Breast epithelium (tissue), 4 donors: ENCODE data around the gene HCFC1R1. TPM values are rescaled to one million over a fixed set of nuclear protein-coding genes. Genes with fewer than 3 reads are reported as not detected.
A peak's percentile ranks its signal among the peaks of the same experiment; 100 is the strongest.

Source experiments
- DNase-seq, 2 donors: peaks; one replicate each; pipeline ENCODE4 v3.0.0-alpha.2; 2019; ENCODE audit warnings: low spot score in 2 of 2
- H3K27ac ChIP-seq, 2 donors: fragments of 200-600 bp; sonication (generic) in 1 of 2; one replicate each; pipeline ENCODE4 v1.5.1; 2016 to 2019; ENCODE audit warnings: mild to moderate bottlenecking in 1 of 2
- H3K27me3 ChIP-seq, 2 donors: fragments of 200-600 bp; sonication (generic) in 1 of 2; one replicate each; pipeline versions ENCODE4 v1.5.1 to v1.6.0; 2017 to 2019; ENCODE audit warnings: control low read depth in 1 of 2, mild to moderate bottlenecking in 1 of 2
- H3K36me3 ChIP-seq: fragments of 200-600 bp; one replicate; pipeline ENCODE4 v1.5.1; 2019
- H3K4me1 ChIP-seq, 2 donors: fragments of 200-600 bp; sonication (generic); one replicate each; pipeline ENCODE4 v1.5.1; 2016 to 2019; ENCODE audit warnings: control low read depth in 1 of 2
- H3K4me3 ChIP-seq, 3 donors: fragments of 200-600 bp; sonication (generic); 1 replicate in 2 of 3; 2 replicates in 1 of 3; pipeline ENCODE4 v1.5.1; 2016 to 2019; ENCODE audit warnings: mild to moderate bottlenecking in 3 of 3, moderate library complexity in 2 of 3
- H3K9me3 ChIP-seq, 2 donors: fragments of 200-600 bp; sonication (generic) in 1 of 2; one replicate each; pipeline ENCODE4 v1.5.1; 2016 to 2019; ENCODE audit warnings: control low read depth in 1 of 2
- POLR2A ChIP-seq: fragments of 450-650 bp; IDR thresholded peaks from one replicate; pipeline ENCODE4 v1.6.1; 2016; ENCODE audit warnings: antibody characterized with exemption, mild to moderate bottlenecking, moderate library complexity
- POLR2AphosphoS5 ChIP-seq, 3 donors: sonication (generic); formaldehyde crosslinking; IDR thresholded peaks; one replicate each; pipeline ENCODE4 v1.6.1; 2017; ENCODE audit warnings: antibody characterized with exemption in 3 of 3
- intact Hi-C: fragments of 100-400 bp; cut with DNase I; formaldehyde crosslinking; loops from one replicate; pipeline ENCODE4 v1.15.1; 2023; ENCODE audit warnings: low total_unique reads
- total RNA-seq, 3 donors: library from RNA; depleted of rRNA; stranded (reverse); fragments of >200 nt; gene quantifications; one replicate each; pipeline ENCODE4 v1.1.0, GENCODE V29; 2016
- TF ChIP-seq, protein P1 (sequence below), 3 donors: fragments of 450-650 bp; IDR thresholded peaks; one replicate each; pipeline ENCODE4 v1.5.1; 2016 to 2017; ENCODE audit warnings: antibody characterized with exemption in 3 of 3, mild to moderate bottlenecking in 3 of 3, moderate library complexity in 3 of 3

HCFC1R1 gene
- total RNA-seq, 3 donors from 2014 or later: 8.8 to 26.5 (median 17.3) TPM

- Histone ChIP-seq H3K36me3 (no peaks in the 10 kb centered on the region), H3K27me3 (peaks cover 3 to 40% of the 10 kb centered on the region in 2 donors), H3K9me3 (no peaks in the 10 kb centered on the region), H3K4me3 (no peak overlapping the region), H3K27ac (no peak overlapping the region), H3K4me1 (no peaks in the 10 kb centered on the region)
- TF ChIP-seq, protein P1, sequence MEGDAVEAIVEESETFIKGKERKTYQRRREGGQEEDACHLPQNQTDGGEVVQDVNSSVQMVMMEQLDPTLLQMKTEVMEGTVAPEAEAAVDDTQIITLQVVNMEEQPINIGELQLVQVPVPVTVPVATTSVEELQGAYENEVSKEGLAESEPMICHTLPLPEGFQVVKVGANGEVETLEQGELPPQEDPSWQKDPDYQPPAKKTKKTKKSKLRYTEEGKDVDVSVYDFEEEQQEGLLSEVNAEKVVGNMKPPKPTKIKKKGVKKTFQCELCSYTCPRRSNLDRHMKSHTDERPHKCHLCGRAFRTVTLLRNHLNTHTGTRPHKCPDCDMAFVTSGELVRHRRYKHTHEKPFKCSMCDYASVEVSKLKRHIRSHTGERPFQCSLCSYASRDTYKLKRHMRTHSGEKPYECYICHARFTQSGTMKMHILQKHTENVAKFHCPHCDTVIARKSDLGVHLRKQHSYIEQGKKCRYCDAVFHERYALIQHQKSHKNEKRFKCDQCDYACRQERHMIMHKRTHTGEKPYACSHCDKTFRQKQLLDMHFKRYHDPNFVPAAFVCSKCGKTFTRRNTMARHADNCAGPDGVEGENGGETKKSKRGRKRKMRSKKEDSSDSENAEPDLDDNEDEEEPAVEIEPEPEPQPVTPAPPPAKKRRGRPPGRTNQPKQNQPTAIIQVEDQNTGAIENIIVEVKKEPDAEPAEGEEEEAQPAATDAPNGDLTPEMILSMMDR (IDR thresholded peaks at IDR 0.05): no peak
- no peak for DNase-seq
- intact Hi-C loops: no loop called here
Measured at GRCh38 chr16:3014971-3015370, 8.8 kb downstream of the HCFC1R1 start.

DNA sequence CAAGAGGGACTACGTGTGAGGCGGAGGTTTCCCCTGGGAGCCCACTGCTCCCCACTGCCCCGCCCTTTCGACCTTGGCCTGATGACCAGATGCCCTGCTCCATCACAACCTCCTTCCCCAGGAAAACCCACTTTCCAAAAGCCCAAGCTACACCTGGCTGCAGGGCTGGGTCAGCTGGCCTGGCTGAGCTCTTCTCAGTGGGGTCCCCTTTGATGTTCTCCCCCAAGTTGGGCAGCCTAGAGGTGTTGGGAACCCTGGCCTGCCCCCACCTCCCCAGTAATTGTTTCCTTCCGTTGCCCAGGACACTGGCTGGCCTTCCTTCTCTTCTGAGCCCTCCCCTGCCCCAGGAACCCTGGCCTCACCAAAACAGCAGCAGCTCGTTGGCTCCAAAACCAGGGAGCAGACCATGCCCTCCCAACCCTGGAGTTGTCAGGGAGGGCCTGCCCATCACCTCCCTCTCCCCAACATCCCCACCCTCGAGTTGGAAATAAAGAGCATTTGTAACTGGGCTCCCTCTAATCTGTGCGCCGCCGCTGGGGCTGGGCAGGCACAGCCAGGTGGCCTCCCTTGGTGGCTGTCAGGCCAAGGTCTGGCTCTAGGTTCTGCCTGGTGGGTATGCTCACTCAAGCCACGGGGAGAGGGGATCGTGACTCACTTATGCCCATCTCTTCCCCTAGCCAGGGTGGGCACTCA, 9.6 kb downstream of the HCFC1R1 start:
- no peak for DNase-seq
- Histone ChIP-seq H3K9me3 (no peaks in the 10 kb centered on the region), H3K4me1 (no peaks in the 10 kb centered on the region), H3K4me3 (no peak overlapping the region), H3K27me3 (peaks cover 3 to 40% of the 10 kb centered on the region in 2 donors), H3K27ac (no peak overlapping the region), H3K36me3 (no peaks in the 10 kb centered on the region)
- TF ChIP-seq, protein P1 (IDR thresholded peaks at IDR 0.05): no peak
- TF ChIP-seq POLR2AphosphoS5 (IDR thresholded peaks at IDR 0.05) (no peak), POLR2A (no peak)
- intact Hi-C loops: no loop called here

DNA sequence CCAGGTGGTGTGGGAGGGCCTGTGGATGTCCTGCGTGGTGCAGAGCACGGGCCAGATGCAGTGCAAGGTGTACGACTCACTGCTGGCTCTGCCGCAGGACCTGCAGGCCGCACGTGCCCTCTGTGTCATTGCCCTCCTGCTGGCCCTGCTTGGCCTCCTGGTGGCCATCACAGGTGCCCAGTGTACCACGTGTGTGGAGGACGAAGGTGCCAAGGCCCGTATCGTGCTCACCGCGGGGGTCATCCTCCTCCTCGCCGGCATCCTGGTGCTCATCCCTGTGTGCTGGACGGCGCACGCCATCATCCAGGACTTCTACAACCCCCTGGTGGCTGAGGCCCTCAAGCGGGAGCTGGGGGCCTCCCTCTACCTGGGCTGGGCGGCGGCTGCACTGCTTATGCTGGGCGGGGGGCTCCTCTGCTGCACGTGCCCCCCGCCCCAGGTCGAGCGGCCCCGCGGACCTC, 10.2 kb downstream of the HCFC1R1 start:
- Histone ChIP-seq H3K27me3 (peaks cover 3 to 40% of the 10 kb centered on the region in 2 donors), H3K9me3 (no peaks in the 10 kb centered on the region), H3K27ac (no peak overlapping the region), H3K4me3 (no peak overlapping the region), H3K36me3 (no peaks in the 10 kb centered on the region), H3K4me1 (no peaks in the 10 kb centered on the region)
- TF ChIP-seq POLR2A: no peak
- no peak for TF ChIP-seq POLR2AphosphoS5 (IDR thresholded peaks at IDR 0.05)
- TF ChIP-seq, protein P1 (IDR thresholded peaks at IDR 0.05): no peak
- intact Hi-C loops: no loop called here
- no peak for DNase-seq

- Histone ChIP-seq H3K4me3 (no peak within 1 kb of the TSS), H3K27ac (no peak within 1 kb of the TSS), H3K27me3 (peaks cover under 1 to 36% of the 10 kb centered on the region in 2 donors), H3K36me3 (no peaks in the 10 kb centered on the region), H3K9me3 (no peaks in the 10 kb centered on the region), H3K4me1 (no peaks in the 10 kb centered on the region)
- intact Hi-C loops: no loop called here
- TF ChIP-seq, protein P1 (IDR thresholded peaks at IDR 0.05): no peak
- TF ChIP-seq POLR2AphosphoS5 (IDR thresholded peaks at IDR 0.05): no peak
- DNase-seq: peak in 1 of 2 donors; percentile 73
Measured at GRCh38 chr16:3012828-3013420, 10.8 kb downstream of the HCFC1R1 start, which contains the start of gene CLDN9. TSS of gene CLDN9 (plus strand) at chr16:3012923. CDS start at chr16:3013363, 440 bp downstream.

GRCh38 chr16:3012246-3012645, 11.5 kb downstream of the HCFC1R1 start:
- H3K4me3 ChIP-seq: no peak overlapping the region
- no peaks in the 10 kb centered on the region for H3K9me3 ChIP-seq
- no peak overlapping the region for H3K27ac ChIP-seq
- no peak for TF ChIP-seq POLR2A
- TF ChIP-seq POLR2AphosphoS5 (IDR thresholded peaks at IDR 0.05): no peak
- TF ChIP-seq, protein P1 (IDR thresholded peaks at IDR 0.05): no peak
- DNase-seq: no peak
- H3K4me1 ChIP-seq: no peaks in the 10 kb centered on the region
- intact Hi-C loops: no loop called here
- H3K36me3 ChIP-seq: no peaks in the 10 kb centered on the region
- H3K27me3 ChIP-seq: peaks cover 0 to 30% of the 10 kb centered on the region in 2 donors
